ENCODE data around the gene TP53AIP1. TPM values are rescaled to one million over a fixed set of nuclear protein-coding genes. Genes with fewer than 3 reads are reported as not detected.
A peak's percentile ranks its signal among the peaks of the same experiment; 100 is the strongest.

Gene TP53AIP1
- total and polyA plus RNA-seq, 2 experiments from 2014 or later = 0.83 TPM; not detected in 1

GRCh38 chr11:128907585-128907984, 35.1 kb downstream of the TP53AIP1 start:
- H3K27me3 ChIP-seq = peaks cover 2% of the 10 kb centered on the region
- TF ChIP-seq, protein P1, sequence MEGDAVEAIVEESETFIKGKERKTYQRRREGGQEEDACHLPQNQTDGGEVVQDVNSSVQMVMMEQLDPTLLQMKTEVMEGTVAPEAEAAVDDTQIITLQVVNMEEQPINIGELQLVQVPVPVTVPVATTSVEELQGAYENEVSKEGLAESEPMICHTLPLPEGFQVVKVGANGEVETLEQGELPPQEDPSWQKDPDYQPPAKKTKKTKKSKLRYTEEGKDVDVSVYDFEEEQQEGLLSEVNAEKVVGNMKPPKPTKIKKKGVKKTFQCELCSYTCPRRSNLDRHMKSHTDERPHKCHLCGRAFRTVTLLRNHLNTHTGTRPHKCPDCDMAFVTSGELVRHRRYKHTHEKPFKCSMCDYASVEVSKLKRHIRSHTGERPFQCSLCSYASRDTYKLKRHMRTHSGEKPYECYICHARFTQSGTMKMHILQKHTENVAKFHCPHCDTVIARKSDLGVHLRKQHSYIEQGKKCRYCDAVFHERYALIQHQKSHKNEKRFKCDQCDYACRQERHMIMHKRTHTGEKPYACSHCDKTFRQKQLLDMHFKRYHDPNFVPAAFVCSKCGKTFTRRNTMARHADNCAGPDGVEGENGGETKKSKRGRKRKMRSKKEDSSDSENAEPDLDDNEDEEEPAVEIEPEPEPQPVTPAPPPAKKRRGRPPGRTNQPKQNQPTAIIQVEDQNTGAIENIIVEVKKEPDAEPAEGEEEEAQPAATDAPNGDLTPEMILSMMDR (IDR thresholded peaks at IDR 0.05; ENCODE audit: low read depth, low read length) = no peak
- H3K36me3 ChIP-seq = peaks cover 14% of the 10 kb centered on the region

DNA sequence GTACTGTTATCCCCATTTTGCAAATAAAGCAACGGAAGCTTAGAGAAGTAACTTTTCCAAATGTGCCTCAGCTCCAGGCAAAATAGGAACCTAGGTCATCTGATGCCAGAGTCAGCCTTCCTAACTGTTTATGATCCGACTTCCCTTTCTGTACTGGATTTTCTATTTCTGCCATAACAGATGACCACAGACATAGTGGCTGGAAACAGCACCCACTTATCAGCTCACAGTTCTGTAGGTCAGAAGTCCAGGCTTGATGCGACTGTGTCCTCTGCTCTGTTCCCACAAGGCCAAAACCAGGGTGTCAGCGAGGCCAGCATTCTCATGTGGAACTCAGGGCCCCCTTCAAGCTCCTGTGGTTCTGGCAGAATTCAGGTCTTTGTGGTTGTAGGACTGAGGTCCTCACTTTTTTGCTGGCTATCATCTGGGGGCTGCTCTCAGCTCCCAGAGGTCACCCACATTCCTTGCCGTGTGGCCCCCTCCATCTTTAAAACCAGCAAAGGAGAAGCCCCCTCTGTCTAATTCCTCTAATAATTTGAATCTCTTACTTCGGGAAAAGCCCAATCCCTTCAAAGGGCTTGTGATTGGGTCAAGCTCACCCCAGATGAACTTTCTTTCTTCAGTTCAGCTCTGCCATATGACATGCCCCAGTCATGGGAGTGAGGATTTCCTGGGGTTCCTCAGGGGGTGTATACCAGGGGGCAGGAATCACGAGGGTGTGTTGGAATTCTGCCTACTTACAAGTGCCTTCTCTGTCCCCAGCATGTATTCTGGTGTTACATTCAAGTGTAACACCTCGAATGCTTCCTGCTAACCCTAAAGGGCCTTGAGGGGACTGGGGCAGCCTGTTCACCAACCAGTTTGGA, 36.3 kb downstream of the TP53AIP1 start:
- Histone ChIP-seq H3K4me3 (peak overlapping the region; percentile 16), H3K36me3 (peaks cover 3% of the 10 kb centered on the region), H3K27ac (no peak overlapping the region), H3K9me3 (ENCODE audit: low read depth) (no peaks in the 10 kb centered on the region), H3K27me3 (peaks cover 2% of the 10 kb centered on the region), H3K4me1 (ENCODE audit: low read depth) (peaks cover 38% of the 10 kb centered on the region)
- DNase-seq (ENCODE audit: low read depth in 1 of 2, low spot score in 1 of 2) = no peak
- TF ChIP-seq, protein P1 (IDR thresholded peaks at IDR 0.05; ENCODE audit: low read depth, low read length) = no peak

More at GRCh38 chr11:128907585-128907984, 35.1 kb downstream of the TP53AIP1 start:
- no peaks in the 10 kb centered on the region for H3K9me3 ChIP-seq (ENCODE audit: low read depth)
- DNase-seq (ENCODE audit: low read depth in 1 of 2, low spot score in 1 of 2) = no peak
- no peak overlapping the region for H3K4me3 ChIP-seq
- H3K4me1 ChIP-seq (ENCODE audit: low read depth) = peaks cover 28% of the 10 kb centered on the region
- no peak overlapping the region for H3K27ac ChIP-seq

- H3K27me3 ChIP-seq = peaks cover 2% of the 10 kb centered on the region
- peaks cover 40% of the 10 kb centered on the region for H3K4me1 ChIP-seq (ENCODE audit: low read depth)
- peak overlapping the region; percentile 16 for H3K4me3 ChIP-seq
- H3K9me3 ChIP-seq (ENCODE audit: low read depth) = no peaks in the 10 kb centered on the region
- DNase-seq (ENCODE audit: low read depth in 1 of 2, low spot score in 1 of 2) = peak; percentile 38 to 70
- no peaks in the 10 kb centered on the region for H3K36me3 ChIP-seq
- TF ChIP-seq, protein P1 (IDR thresholded peaks at IDR 0.05; ENCODE audit: low read depth, low read length) = peak; percentile 45
- H3K27ac ChIP-seq = no peak overlapping the region
Measured at GRCh38 chr11:128905345-128906184, 37.1 kb downstream of the TP53AIP1 start.

- Histone ChIP-seq H3K27ac (no peak overlapping the region), H3K36me3 (no peaks in the 10 kb centered on the region), H3K27me3 (peaks cover 2% of the 10 kb centered on the region), H3K4me3 (peak overlapping the region; percentile 16), H3K4me1 (ENCODE audit: low read depth) (peaks cover 40% of the 10 kb centered on the region), H3K9me3 (ENCODE audit: low read depth) (no peaks in the 10 kb centered on the region)
- DNase-seq (ENCODE audit: low read depth in 1 of 2, low spot score in 1 of 2) = peak in 1 of 2 donors; percentile 60
- TF ChIP-seq, protein P1 (IDR thresholded peaks at IDR 0.05; ENCODE audit: low read depth, low read length) = no peak
Measured at GRCh38 chr11:128904656-128905344, 37.9 kb downstream of the TP53AIP1 start.

- Histone ChIP-seq H3K4me1 (ENCODE audit: low read depth) (peaks cover 40% of the 10 kb centered on the region), H3K27ac (no peak overlapping the region), H3K4me3 (no peak overlapping the region), H3K27me3 (peaks cover 2% of the 10 kb centered on the region), H3K36me3 (no peaks in the 10 kb centered on the region), H3K9me3 (ENCODE audit: low read depth) (no peaks in the 10 kb centered on the region)
- DNase-seq (ENCODE audit: low read depth in 1 of 2, low spot score in 1 of 2) = no peak
- TF ChIP-seq, protein P1 (IDR thresholded peaks at IDR 0.05; ENCODE audit: low read depth, low read length) = no peak
Measured at GRCh38 chr11:128904303-128904655, 38.4 kb downstream of the TP53AIP1 start.
